ENCODE measurements around the gene RPS28.
"Not testable (repeated sequence)": the region's sequence is repeated elsewhere in the genome, so short reads cannot be mapped to it uniquely, and the experiment has no call there.

The RPS28 gene

GRCh38 chr19:8342684-8343482 is 21.6 kb downstream of the RPS28 start, which contains the start of gene KANK3:
Gene KANK3, minus strand, starts transcription at chr19:8343262. Its CDS starts 5,434 bp downstream, at chr19:8337828.
- peak; percentile 67 to 74 for DNase-seq

DNA sequence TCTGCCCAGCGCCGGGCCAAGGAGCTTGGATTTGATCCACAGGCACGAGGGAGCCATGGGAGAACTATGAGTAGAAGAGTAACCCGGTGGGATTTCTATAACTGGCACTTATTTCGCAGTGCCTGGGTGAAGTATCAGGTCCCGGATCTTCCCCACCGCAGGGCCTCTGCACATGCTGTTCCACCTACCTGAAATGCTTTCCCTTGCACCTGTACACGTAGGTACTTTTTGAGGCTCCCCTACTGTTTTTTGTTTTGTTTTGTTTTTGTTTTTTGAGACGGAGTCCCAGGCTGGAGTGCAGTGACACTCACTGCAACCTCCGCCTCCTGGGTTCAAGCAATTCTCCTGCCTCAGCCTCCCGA is 22.2 kb downstream of the RPS28 start:
- DNase-seq, result no peak

DNA sequence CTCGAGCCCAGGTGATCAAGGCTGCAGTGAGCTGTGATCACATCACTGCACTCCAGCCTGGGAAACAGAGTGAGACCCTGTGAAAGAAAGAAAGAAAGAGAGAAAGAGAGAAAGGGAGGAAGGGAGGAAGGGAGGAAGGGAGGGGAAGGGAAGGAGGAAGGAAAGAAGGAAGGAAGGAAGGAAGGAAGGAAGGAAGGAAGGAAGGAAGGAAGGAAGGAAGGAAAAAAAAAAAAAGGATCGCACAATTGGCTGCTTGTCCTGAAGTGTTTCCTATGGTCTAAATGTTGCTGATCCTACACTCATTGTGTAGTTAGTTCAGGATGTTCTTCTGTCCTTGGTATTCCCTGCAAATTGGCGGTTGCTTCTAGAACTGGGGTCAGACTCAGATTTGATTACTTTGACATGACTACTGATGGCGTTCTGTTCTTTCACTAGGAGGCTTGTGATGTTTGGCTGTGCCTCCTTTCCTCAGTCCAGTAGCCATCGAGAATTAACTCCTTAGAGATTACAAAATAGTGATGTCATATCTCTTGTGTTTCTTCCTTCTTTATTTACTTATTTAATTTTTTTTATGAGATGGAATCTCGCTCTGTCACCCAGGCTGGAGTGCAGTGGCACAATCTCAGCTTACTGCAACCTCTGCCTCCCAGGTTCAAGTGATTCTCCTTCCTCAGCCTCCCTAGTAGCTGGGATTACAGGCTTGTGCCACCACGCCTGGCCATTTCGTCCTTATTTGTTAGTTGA is 28.5 kb downstream of the RPS28 start:
- DNase-seq, result not testable (repeated sequence)

- DNase-seq, result no peak
Measured at GRCh38 chr19:8352134-8352827, 31.0 kb downstream of the RPS28 start.

DNA sequence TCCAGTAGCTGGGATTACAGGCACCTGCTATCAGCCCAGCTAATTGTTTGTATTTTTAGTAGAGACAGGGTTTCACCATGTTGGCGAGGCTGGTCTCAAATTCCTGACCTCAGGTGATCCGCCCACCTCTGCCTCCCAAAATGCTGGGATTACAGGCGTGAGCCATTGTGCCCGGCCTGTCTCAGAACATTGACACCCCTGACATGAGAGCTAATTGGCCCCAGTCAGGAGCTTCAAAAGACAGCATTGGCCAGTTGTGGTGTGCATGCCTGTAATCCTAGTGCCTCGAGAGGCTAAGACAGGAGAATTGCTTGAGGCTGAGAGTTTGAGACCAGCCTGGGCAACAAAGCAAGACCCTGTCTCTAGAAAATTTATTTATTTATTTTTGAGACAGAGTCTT is 31.5 kb downstream of the RPS28 start:
- DNase-seq, result not testable (repeated sequence)

- peak; percentile 71 for DNase-seq
Measured at GRCh38 chr19:8355631-8356402, 34.5 kb downstream of the RPS28 start.

DNA sequence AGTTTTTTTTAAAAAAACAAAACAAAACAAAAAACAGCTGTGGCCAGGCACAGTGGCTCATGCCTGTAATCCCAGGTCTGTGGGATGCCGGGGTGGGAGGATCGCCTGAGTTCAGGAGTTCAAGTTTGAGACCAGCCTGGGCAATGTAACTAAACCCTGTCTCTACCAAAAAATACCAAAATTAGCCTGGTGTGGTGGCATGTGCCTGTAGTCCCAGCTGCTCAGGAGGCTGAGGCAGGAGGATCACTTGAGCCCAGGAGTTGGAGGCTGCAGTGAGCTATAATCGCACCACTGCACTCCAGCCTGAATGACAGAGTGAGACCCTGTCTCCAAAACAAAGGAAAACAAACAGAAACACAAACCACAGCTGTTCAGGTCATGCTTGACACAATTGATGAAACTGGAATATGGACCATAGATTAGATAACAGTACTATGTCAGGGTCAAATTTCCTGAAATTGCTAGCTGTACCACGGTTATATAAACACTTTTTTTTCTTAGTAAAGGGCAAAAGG is 35.8 kb downstream of the RPS28 start:
- no peak for DNase-seq

DNA sequence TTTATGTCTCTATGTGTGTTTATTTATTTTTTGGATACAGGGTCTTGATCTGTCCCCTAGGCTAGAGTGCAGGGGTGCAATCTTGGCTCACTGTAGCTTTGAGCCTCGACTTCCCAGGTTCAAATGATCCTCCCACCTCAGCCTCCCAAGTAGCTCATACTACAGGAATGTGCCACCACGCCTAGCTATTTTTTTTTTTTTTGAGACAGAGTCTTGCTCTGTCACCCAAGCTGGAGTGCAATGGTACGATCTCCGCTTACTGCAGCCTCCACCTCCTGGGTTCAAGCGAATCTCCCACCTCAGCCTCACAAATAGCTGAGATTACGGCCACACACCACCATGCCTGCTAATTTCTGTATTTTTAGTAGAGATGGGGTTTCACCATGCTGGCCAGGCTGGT is 37.7 kb downstream of the RPS28 start:
- no peak for DNase-seq

DNA sequence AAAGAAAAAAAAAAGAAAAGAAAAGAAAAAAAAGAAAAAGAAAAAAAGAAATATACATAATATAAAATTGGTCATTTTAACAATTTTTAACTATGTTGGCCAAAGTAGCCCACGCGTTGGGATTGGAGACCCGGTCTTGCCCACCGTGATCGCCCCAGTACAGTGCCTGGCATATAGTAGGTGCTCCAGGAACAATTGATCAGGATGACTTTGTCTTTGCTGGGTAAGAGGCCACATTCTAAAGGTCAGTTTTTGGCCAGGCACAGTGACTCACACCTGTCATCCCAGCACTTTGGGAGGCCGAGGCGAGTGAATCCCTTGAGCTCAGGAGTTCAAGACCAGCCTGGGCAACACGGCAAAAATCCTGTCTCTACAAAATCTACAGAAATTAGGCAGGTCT is 38.9 kb downstream of the RPS28 start:
- DNase-seq, result no peak

GRCh38 chr19:8361921-8362793 is 40.9 kb downstream of the RPS28 start:
- no peak for DNase-seq

- no peak for DNase-seq
Measured at GRCh38 chr19:8363803-8364771, 42.8 kb downstream of the RPS28 start, which contains the start of gene ANGPTL4. Gene ANGPTL4, plus strand, starts transcription at chr19:8364155. Its CDS starts 167 bp downstream, at chr19:8364322.

- no peak for DNase-seq
Measured at GRCh38 chr19:8366121-8366581, 44.9 kb downstream of the RPS28 start.

- DNase-seq, result no peak
Measured at GRCh38 chr19:8366961-8367326, 45.6 kb downstream of the RPS28 start.

DNA sequence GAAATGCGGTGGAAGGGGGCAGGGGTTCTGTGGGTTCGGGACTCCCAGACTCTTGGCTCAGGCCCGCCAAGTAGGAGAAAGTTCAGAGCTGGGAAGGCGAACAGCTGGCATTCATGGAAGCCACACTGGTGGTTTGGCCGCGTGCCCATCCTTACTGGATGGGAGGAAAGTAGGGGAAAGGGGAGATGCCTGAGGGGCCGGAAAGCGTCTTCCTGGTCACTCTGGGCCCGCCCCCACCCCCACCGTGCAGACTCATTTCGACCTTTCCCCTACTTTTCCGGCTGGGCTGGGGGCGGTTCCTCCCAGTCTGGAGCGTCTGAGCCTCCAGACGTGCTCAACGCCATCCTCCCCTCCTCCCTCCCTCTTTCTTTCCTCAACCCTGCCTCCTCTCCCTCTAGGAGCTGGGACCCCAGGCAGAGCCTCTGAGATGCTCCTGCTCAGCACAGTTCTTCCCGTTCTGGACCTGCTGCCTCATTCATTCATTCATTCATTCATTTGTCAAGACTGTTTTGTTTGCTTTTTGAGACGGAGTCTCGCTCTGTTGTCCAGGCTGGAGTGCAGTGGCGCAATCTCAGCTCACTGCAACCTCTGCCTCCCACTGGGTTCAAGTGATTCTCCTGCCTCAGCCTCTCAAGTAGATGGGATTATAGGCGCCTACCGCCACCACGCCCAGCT is 46.2 kb downstream of the RPS28 start:
- DNase-seq, result no peak

DNA sequence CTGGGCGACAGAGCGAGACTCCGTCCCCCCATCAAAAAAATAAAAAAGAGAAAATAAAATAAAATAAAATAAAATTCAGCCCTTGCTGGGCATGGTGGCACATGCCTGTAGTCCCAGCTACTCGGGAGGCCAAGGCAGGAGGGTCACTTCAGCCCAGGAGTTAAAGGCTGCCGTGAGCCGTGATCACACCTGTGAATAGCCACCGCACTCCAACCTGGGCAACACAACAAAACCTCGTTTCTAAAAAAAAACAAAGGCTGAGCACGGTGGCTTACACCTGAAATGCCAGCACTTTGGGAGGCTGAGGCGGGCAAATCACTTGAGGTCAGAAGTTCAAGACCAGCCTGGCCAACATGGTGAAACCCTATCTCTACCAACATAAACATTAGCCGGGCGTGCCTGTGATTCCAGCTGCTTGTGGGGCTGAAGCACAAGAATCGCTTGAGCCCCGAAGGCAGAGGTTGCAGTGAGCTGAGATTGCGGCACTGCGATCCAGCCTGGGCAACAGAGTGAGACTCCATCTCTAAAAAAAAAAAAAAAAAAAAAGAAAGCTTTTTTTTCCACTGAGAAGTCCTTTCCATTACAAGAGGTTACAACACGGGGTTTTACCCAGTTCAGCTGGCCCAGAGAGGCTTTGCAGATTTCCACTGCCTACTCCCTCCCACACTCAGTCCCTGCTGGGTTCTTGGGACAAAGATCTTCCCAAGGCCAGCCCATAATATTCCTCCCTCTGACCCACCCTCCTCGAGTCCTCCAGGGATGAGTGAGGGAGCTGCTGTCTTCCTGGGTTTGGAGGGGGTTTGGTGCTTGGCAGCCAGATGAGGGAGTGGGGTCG is 49.1 kb downstream of the RPS28 start:
- no peak for DNase-seq

DNA sequence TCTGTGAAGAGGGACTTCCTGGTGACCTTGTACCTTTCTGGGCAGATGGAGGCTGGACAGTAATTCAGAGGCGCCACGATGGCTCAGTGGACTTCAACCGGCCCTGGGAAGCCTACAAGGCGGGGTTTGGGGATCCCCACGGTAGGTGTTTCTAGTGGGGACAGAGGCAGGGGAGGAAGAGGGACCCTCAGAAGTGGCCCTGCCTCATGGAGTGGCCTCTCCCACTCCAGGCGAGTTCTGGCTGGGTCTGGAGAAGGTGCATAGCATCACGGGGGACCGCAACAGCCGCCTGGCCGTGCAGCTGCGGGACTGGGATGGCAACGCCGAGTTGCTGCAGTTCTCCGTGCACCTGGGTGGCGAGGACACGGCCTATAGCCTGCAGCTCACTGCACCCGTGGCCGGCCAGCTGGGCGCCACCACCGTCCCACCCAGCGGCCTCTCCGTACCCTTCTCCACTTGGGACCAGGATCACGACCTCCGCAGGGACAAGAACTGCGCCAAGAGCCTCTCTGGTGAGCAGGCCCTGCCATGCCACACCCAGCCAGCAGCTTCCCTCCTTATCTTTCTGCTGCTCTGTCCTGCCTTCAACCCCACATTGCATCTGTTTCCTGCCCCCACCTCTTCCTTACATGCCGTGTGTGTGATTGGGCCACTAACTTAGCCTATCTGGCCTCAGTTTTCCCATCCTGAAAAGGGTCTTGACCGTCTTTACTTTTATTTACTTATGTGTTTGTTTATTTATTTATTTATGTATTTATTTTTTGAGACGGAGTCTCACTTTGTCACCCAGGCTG is 49.9 kb downstream of the RPS28 start:
- no peak for DNase-seq
